ENCODE data around the gene TNFSF9. TPM values are rescaled to one million over a fixed set of nuclear protein-coding genes. Genes with fewer than 3 reads are reported as not detected.

The TNFSF9 gene
- total RNA-seq, 4 donors from 2014 or later = 1.1 to 1.8 TPM; not detected in 2

DNA sequence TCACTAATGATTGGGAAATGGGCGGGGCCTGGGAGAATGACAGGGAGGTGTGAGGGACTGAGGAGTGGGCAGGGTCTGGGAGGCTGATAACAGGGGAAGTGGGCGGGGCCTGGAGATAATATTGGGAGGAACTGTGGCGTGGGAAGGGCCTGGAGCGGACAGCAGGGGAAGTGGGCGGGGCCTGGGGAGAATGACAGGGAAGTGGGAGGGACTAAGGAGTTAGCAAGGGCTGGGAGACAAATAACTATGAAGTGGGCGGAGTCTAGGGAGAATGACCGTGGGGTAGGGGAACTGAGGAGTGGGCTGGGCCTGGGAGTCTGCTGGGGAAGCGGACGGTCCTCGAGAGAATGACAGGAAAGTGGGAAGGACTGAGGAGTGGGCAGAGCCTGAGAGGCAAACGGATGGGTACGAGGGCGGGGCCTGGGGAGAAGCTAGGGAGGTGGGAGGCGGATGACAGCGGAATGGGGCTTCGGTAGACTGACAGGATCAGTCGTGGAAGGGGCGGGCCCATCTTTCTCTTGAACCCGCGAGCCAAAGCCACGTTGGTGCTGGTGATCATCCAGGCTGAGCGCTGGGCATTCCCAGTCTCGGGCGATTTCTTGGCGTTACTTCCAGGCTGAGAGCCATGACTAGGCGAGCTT, 14.7 kb upstream of the TNFSF9 start:
- DNase-seq = peak; percentile 80 to 81

DNA sequence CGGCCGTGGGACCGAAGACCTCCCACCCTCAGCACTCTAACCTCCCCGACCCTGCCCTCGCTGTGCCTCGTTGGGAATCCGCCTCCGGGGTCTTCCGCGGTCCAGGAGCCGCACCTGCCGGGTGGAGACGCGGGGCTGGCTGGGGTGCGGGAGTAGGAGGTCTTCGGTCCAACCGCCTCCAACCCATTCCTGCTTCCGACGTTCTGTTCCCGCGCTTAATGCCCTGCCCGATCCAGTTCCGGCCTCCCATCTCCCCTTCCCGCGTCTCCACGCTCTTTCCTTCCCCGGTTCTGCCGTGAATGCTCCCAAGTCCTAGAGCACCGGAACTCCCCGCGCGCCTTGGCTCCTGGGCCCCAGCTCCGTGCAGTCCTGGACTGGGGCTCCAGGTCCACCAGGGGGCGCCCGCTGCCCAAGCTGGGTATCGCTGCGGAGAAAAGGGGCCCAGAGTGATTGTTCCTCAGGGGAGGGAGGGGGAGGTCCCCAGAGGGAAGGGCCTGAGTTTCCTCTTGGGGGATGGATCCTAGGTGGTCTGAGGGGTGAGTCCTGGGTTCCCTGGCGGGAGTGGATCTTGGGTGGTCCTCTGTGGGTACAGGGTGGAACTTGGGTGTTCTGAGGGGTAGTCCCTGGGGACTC, 14.1 kb upstream of the TNFSF9 start:
- ATAC-seq = peak; percentile 76 to 81
- peaks cover 0 to 2% of the 10 kb centered on the region in 2 donors for H3K4me1 ChIP-seq
- intact Hi-C loops (cut with DNase I; ENCODE audit: low total_unique reads) (loop anchor here (1.0 to 2.0 kb wide), 4 partner anchors 14 to 346 kb away; partner anchors contain the start of genes GPR108 and TNFSF9), in situ Hi-C loops (cut with MboI; ENCODE audit: low sequenced_read_pairs in 4 of 4) (loop anchor here in 3 of 4 donors (10.0 to 25.0 kb wide), 3 partner anchors 118 to 346 kb away; partner anchors contain the start of genes GPR108 (in 1 of the 3) and TRIP10 (in 1 of the 3))
- TF ChIP-seq POLR2A (IDR thresholded peaks at IDR 0.05) = no peak
- peak; percentile 74 to 97 (median 94) for TF ChIP-seq CTCF (IDR thresholded peaks at IDR 0.05 in 4 of 5, conservative IDR thresholded peaks at IDR 0.05 in 1 of 5)
- no peaks in the 10 kb centered on the region for H3K27me3 ChIP-seq
- H3K36me3 ChIP-seq = no peaks in the 10 kb centered on the region
- no peaks in the 10 kb centered on the region for H3K9me3 ChIP-seq
- peak overlapping the region; percentile 63 to 82 (median 76) for H3K4me3 ChIP-seq
- peak; percentile 67 to 72 for DNase-seq
- H3K27ac ChIP-seq = peak overlapping the region; percentile 64 to 82 (median 73)

More for the DNA sequence above, 14.7 kb upstream of the TNFSF9 start:
- Histone ChIP-seq H3K36me3 (no peaks in the 10 kb centered on the region), H3K4me3 (peak overlapping the region; percentile 63 to 82 (median 76)), H3K27me3 (no peaks in the 10 kb centered on the region), H3K4me1 (peaks cover 0 to 2% of the 10 kb centered on the region in 2 donors), H3K9me3 (no peaks in the 10 kb centered on the region), H3K27ac (peak overlapping the region; percentile 64 to 82 (median 73))
- TF ChIP-seq POLR2A (IDR thresholded peaks at IDR 0.05) (peak; percentile 9 to 41), CTCF (IDR thresholded peaks at IDR 0.05 in 4 of 5, conservative IDR thresholded peaks at IDR 0.05 in 1 of 5) (no peak)
- in situ Hi-C loops (cut with MboI; ENCODE audit: low sequenced_read_pairs in 4 of 4) = loop anchor here in 3 of 4 donors (10.0 to 25.0 kb wide), 3 partner anchors 119 to 346 kb away; partner anchors contain the start of genes GPR108 (in 1 of the 3) and TRIP10 (in 1 of the 3)
- intact Hi-C loops (cut with DNase I; ENCODE audit: low total_unique reads) = loop anchor here (2.0 kb wide), 3 partner anchors 15 to 347 kb away; partner anchors contain the start of genes GPR108 and TNFSF9
- peak; percentile 89 to 93 for ATAC-seq

- no peak for TF ChIP-seq CTCF (IDR thresholded peaks at IDR 0.05 in 4 of 5, conservative IDR thresholded peaks at IDR 0.05 in 1 of 5)
- no peak for TF ChIP-seq POLR2A (IDR thresholded peaks at IDR 0.05)
- Histone ChIP-seq H3K4me1 (peaks cover 0 to 2% of the 10 kb centered on the region in 2 donors), H3K4me3 (no peak overlapping the region), H3K27me3 (no peaks in the 10 kb centered on the region), H3K9me3 (no peaks in the 10 kb centered on the region), H3K27ac (no peak overlapping the region), H3K36me3 (no peaks in the 10 kb centered on the region)
- no peak for ATAC-seq
- intact Hi-C loops (cut with DNase I; ENCODE audit: low total_unique reads) = no loop called here
- in situ Hi-C loops (cut with MboI; ENCODE audit: low sequenced_read_pairs in 4 of 4) = loop anchor here in 3 of 4 donors (10.0 to 25.0 kb wide), 3 partner anchors 116 to 344 kb away; partner anchors contain the start of genes GPR108 (in 1 of the 3) and TRIP10 (in 1 of the 3)
- no peak for DNase-seq
Measured at GRCh38 chr19:6518145-6518911, 12.5 kb upstream of the TNFSF9 start.

DNA sequence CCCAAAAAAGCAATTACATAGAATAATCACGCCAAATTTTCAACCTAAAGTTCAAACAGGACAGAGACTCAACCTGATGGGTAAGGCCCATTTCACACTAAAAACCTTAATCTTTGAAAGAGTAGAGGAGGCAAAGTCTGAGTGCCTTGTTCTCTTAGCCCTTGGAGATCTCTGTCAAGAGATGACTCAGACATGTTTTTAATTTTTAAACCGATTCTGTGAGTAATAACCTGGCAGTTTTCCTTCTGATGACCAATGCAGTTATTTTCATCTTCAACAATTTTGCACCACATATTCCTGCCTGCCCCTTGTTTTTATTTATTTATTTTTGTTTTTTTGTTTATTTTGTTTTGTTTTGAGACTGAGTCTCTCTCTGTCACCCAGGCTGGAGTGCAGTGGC, 11.5 kb upstream of the TNFSF9 start:
- ATAC-seq (no peak), DNase-seq (no peak)
- intact Hi-C loops (cut with DNase I; ENCODE audit: low total_unique reads) (no loop called here), in situ Hi-C loops (cut with MboI; ENCODE audit: low sequenced_read_pairs in 4 of 4) (loop anchor here in 3 of 4 donors (10.0 to 25.0 kb wide), 3 partner anchors 116 to 343 kb away; partner anchors contain the start of genes GPR108 (in 1 of the 3) and TRIP10 (in 1 of the 3))
- Histone ChIP-seq H3K36me3 (no peaks in the 10 kb centered on the region), H3K27ac (no peak overlapping the region), H3K27me3 (no peaks in the 10 kb centered on the region), H3K4me1 (peaks cover 0 to 2% of the 10 kb centered on the region in 2 donors), H3K9me3 (no peaks in the 10 kb centered on the region), H3K4me3 (no peak overlapping the region)
- TF ChIP-seq CTCF (IDR thresholded peaks at IDR 0.05 in 4 of 5, conservative IDR thresholded peaks at IDR 0.05 in 1 of 5) (no peak), POLR2A (IDR thresholded peaks at IDR 0.05) (no peak)
